Endometrial microvascular endothelial cells (primary cell): Measurements from ENCODE around the gene PIK3R1. TPM values are rescaled to one million over a fixed set of nuclear protein-coding genes. Genes with fewer than 3 reads are reported as not detected.

ENCODE experiments used
- in situ Hi-C: cut with HindIII; loops from 2 replicates; pipeline ENCODE4 v1.10.0; 2017; ENCODE audit warnings: low sequenced_read_pairs, low pct_unique_long_range_greater_than_20kb; ENCODE audit errors: inconsistent ontology term
- total RNA-seq: library from RNA; depleted of rRNA; stranded (reverse); fragments of >200 nt; gene quantifications from one replicate; pipeline ENCODE4 v1.2.3, GENCODE V29; 2015; ENCODE audit errors: inconsistent ontology term

The PIK3R1 gene
- total RNA-seq, 1 donor from 2014 or later = 22.7 TPM

DNA sequence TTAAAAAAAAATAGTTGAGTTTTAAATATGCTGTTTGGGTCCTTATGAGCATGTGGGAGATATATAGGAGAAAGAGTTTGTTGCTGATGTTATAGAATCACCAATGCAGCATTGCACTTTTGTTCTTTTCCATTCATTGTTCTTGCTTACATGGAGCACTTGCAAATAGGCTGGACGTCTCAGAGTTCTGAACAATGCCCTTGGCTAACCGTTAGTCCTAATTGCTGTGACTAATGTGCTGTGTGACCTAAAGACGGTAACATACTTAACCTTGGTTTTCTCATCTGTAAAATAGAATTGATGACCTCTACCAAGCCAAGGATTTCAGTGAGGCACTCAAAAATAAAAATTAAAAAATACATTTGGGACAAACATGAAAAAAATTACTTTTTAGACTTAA, 29.8 kb downstream of the PIK3R1 start:
- in situ Hi-C loops = no loop called here

DNA sequence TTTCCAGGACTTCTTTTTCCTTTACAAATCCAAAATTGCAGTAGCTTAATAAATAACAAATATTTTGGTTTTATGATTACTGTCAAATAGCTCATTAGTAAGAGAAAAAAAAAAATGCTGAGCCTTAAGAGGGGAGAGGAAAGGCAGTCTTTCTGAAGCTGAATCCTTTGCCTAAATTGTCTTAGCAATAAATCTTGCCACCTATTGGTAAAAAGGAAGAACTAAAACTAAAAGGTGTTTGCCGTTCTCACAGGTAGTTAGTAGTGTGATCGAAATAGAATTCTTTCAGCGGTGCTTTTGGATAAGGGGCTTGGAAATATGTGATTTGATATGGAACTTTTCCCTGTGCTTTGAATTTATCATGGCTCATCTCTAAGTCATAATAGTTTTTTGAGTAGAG, 31.2 kb downstream of the PIK3R1 start:
- in situ Hi-C loops = no loop called here

DNA sequence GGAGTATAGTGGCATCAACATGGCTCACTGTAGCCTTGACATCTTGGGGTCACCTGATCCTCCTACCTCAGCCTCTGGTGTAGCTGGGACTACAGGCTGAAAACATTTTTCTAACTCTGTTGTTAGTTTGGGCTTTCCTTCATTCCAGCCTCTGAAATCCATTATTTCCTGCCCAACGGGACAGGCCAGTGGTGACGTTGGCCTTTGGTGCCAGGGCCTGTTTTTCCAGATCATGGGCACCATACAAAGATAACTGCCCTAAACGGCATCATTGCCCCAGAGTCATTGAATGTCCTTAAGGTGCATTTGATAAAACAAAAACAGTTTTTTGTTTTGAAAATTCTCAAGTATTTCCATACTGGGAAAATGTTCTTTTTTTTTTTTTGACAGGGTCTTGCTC, 32.1 kb downstream of the PIK3R1 start:
- in situ Hi-C loops = no loop called here

DNA sequence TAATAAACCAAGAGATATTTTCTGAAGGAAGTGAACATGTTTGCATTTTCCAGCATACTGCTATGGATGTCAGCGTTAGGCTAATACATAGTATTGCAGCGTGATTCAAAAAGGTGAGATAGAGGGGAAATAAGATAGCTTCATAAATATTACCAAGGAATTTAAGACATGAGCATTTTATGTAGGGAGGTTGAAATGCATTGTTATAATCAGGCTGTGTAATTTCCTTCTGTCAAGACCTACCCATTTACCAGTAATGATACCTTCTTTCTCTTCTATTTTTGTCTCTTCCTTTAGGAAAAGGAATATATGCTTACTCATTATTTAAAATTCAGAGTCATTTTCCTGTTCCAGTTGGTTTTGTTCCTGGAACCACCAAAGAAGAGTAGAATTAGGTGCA, 33.3 kb downstream of the PIK3R1 start:
- in situ Hi-C loops = no loop called here

GRCh38 chr5:68249520-68249919, 34.0 kb downstream of the PIK3R1 start:
- in situ Hi-C loops = no loop called here

GRCh38 chr5:68250661-68251298, 35.2 kb downstream of the PIK3R1 start:
- in situ Hi-C loops = loop anchor here (25.0 kb wide), 1 partner anchor 1088 kb away; no protein-coding TSS in a partner anchor

- in situ Hi-C loops = loop anchor here (25.0 kb wide), 1 partner anchor 1089 kb away; no protein-coding TSS in a partner anchor
These were observed 35.8 kb downstream of the PIK3R1 start for GRCh38 chr5:68251386-68251785.

DNA sequence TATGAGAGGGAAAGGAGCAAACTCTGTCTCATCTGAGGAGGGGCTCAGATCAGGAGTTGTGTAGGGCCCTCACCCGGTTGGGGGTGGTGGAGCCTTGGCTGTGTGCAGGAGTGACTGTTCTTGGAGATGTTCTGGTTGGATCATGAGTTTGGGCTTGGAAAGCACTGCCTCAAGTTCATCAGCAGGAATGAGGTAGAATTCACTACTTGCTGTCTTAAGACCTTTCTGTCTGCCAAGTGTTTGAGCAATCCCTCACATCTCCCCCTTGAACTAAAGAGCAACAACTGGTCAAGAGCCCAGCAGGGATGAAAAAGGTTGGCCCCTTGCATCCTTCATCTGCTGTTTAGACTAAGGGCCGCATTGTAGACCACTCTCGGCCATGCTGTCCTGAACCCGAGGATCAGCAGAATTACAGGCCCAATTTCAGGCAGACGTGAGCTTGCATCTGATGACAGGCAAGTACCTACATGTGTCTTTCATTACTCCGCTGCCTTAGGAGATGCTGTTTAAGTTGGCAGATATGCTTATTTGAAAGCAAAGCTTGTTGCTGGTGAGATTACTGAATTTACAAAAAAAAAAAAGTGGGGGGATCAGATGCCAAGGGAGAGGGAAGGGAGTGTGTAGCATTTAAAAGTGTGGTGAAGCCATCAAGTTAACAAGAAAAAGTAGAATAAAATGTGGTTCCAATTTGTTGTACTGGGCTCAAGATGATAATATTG, 36.4 kb downstream of the PIK3R1 start:
- in situ Hi-C loops = loop anchor here (25.0 kb wide), 1 partner anchor 1090 kb away; no protein-coding TSS in a partner anchor

DNA sequence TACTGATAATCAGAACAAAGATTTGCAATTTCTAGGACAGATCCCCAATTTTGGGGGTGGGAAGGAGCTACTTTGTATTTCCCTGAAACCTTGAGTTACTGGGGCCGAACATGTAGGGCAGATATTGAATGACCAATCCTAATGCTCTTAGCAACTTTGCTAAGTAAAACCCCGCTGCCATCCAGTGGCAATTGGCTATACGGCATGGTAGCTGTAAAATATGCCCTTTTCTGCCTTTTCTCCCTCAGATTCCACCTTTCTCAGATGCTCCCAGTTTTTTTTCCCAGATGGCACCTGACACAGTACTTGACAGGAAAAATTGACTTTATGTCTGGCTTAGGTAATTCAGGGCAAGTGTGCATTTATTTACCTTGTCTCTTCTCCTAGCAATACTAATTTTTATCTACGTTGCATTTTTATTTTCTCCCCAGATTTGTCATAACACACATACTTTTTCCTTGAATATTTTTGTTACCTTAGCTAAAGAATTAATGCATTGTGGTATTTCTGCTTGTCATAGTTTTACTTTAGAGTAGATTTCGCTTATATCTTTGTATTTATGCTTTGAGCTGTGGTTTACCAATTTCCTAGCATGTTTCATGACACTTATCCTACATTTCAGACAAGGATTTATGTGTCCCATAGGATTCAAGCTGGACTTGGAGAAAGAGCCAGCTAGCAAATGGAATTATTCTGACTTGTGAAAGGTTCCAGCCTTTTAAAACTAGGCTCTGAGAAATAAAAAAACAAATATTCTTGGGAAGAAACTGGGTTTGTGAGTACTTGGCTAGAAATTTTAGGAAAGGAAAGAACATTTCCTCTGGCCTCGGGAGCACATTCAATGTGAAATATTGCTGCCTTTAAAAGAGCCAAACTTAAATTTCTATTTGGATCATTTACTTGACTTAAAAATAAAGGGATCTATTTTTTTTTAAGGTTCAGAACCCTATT, 37.4 kb downstream of the PIK3R1 start:
- in situ Hi-C loops = loop anchor here (25.0 kb wide), 1 partner anchor 1091 kb away; no protein-coding TSS in a partner anchor

GRCh38 chr5:68253624-68254585, 38.3 kb downstream of the PIK3R1 start:
- in situ Hi-C loops = loop anchor here (25.0 kb wide), 1 partner anchor 1092 kb away; no protein-coding TSS in a partner anchor

DNA sequence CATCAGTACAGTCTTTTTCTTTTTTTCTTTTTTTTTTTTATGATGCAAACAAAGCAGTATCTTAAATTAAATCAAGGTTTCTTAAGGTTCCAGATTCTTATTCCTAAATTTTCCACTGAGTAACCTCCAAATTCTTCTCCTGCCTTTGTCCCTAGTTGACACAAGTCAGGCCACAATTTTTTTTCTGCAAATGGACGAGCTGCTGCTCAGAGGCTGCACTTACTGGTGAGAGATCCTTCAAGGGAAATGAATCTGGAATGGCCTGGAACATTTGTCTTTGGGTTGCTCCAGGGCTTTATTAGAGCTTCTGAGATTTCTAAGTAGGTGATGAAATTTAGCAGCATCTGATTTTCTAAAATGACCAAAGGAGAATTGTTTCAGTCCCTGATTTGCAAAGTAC, 39.3 kb downstream of the PIK3R1 start:
- in situ Hi-C loops = loop anchor here (25.0 kb wide), 1 partner anchor 1093 kb away; no protein-coding TSS in a partner anchor

DNA sequence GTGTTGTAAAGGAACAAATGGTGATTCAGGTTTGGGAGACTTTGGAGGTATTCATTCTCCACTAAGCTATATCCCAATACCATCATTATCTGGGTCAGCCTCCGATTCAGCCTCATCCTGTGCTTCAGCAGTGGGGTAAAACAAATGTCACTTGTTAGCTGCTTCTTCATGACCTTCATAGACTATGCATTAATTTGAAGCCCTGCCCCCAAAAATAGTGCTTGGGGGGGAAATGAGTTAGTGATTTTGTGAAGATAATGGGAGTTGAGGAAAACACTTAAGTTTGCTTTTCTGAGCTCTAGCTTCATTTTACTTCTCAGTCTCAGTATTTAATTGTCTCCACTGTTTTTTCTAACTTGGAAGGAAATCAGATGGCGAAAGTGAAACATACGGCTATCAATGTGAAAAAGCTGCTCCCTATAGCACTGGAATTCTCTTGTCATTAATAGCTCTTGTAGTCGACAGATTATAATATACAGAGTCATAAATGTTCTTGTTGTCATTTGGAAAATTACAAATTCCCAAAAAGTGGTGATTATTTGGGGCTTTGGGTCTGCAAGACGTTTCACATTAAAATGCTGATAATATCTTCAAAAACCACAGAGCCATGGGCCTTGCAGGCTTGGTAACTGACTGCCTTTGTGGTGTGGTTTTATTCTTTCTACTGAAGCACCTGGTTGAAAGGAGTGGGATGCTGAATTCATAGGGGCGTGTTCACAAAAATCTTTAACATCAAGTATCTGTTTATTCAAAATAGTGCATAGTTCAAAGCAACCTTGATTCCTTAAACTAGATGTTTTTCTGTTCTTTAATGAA, 40.0 kb downstream of the PIK3R1 start:
- in situ Hi-C loops = loop anchor here (25.0 kb wide), 1 partner anchor 1093 kb away; no protein-coding TSS in a partner anchor

GRCh38 chr5:68257210-68257609, 41.7 kb downstream of the PIK3R1 start:
- in situ Hi-C loops = loop anchor here (25.0 kb wide), 1 partner anchor 1095 kb away; no protein-coding TSS in a partner anchor

DNA sequence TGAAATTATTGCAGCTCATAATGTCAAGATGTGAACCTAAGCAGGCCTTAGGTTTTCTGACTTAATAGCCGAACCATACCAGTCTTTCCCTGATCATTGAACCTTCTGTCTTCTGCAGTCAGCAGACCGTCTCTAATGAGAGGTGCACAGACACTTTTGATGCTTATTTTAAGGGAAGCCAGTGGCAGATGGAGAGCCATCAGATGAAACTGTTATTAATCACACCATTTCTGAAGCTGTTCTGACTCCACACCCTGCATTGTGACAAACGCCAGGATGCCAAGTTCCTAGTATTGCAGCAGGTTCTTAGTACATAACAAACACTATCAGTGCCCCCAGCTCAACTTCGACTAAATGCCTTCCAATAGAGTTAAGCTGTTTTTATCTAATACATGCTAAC, 43.0 kb downstream of the PIK3R1 start:
- in situ Hi-C loops = loop anchor here (25.0 kb wide), 1 partner anchor 1096 kb away; no protein-coding TSS in a partner anchor

- in situ Hi-C loops = loop anchor here (25.0 kb wide), 1 partner anchor 1097 kb away; no protein-coding TSS in a partner anchor
These were observed 44.1 kb downstream of the PIK3R1 start for GRCh38 chr5:68259700-68260099.

- in situ Hi-C loops = loop anchor here (25.0 kb wide), 1 partner anchor 1098 kb away; no protein-coding TSS in a partner anchor
These were observed 44.9 kb downstream of the PIK3R1 start for GRCh38 chr5:68260467-68260866.

GRCh38 chr5:68261169-68261568, 45.6 kb downstream of the PIK3R1 start:
- in situ Hi-C loops = loop anchor here (25.0 kb wide), 1 partner anchor 1099 kb away; no protein-coding TSS in a partner anchor
